MG63 (cell line): ENCODE measurements around the gene MAN2C1. TPM values are rescaled to one million over a fixed set of nuclear protein-coding genes. Genes with fewer than 3 reads are reported as not detected.
"Not testable (repeated sequence)": the region's sequence is repeated elsewhere in the genome, so short reads cannot be mapped to it uniquely, and the experiment has no call there.

Source experiments
- DNase-seq: peaks from one replicate; pipeline ENCODE4 v3.0.0-alpha.2; 2020
- H3K27me3 ChIP-seq: fragments of 250-450 bp; sonication (Bioruptor Pico); 2 replicates; pipeline ENCODE4 v1.5.1; 2020; ENCODE audit warnings: mild to moderate bottlenecking, moderate library complexity
- H3K36me3 ChIP-seq: fragments of 250-450 bp; sonication (Bioruptor Pico); 2 replicates; pipeline ENCODE4 v1.5.1; 2020; ENCODE audit warnings: mild to moderate bottlenecking, moderate library complexity
- H3K4me3 ChIP-seq: fragments of 250-450 bp; sonication (Bioruptor Pico); 2 replicates; pipeline ENCODE4 v1.5.1; 2020; ENCODE audit warnings: mild to moderate bottlenecking, moderate library complexity
- H3K9me3 ChIP-seq: fragments of 250-450 bp; sonication (Bioruptor Pico); 2 replicates; pipeline ENCODE4 v1.5.1; 2020; ENCODE audit warnings: mild to moderate bottlenecking, moderate library complexity
- total RNA-seq: library from RNA; depleted of rRNA; stranded (reverse); fragments of >200 nt; shearing (Covaris generic); gene quantifications from 2 replicates; pipeline ENCODE4 v1.2.3, GENCODE V29; 2014; ENCODE audit warnings: low replicate concordance

The MAN2C1 gene
- total RNA-seq, 1 experiment from 2014 or later: 57.8 TPM

DNA sequence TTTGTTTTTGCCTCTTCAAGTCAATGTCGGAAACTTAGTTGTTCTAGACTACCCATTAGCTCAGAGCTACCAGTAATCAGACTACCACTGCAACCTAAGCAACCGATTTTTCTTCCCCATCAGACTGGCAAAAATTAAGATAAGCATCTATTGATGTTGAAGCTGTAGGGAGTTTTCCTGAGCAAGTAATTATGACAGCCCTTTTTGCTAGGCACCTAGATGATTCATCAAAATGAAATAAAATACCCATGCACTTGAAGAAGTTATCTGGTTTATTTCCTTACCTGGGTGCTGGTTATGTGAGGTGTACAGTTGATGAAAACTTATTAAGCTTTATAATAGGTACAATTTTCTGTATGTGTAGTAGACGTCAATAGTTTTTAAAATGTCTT lies 33.1 kb downstream of the MAN2C1 start:
- Histone ChIP-seq H3K4me3 (peak overlapping the region; percentile 71), H3K9me3 (no peaks in the 10 kb centered on the region), H3K27me3 (no peaks in the 10 kb centered on the region), H3K36me3 (0 out of 2 replicates have a peak, but pooled peaks cover 2% of the 10 kb centered on the region)
- no peak for DNase-seq

DNA sequence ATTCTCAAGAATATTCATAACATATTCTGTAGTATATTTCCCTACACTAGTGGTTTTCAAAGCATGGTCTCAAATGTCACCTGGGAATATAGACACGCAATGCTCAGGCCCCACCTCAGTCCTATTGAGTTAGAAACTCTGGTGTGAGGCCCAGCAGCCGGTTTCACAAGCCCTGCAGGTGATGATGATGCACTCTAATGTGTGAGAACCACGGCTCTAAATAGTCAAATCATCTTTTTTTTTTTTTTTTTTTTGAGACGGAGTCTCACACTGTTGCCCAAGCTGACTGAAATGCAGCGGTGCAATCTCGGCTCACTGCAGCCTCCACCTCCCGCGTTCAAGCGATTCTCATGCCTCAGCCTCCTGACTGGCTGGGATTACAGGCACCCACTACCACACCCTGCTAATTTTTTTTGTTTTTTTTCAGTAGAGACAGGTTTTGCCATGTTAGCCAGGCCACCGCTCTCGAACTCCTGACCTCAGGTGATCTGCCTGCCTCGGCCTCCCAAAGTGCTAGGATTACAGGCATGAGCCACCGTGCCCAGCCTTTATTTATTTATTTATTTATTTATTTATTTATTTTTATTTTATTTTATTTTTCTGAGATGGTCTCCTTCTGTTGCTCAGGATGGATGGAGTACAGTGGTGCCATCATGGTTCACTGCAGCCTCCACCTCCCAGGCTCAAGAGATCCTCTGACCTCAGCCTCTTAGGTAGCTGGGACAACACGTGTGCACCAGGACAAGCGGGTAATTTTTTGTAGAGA lies 34.6 kb downstream of the MAN2C1 start:
- H3K27me3 ChIP-seq, DNase-seq: not testable (repeated sequence)

DNA sequence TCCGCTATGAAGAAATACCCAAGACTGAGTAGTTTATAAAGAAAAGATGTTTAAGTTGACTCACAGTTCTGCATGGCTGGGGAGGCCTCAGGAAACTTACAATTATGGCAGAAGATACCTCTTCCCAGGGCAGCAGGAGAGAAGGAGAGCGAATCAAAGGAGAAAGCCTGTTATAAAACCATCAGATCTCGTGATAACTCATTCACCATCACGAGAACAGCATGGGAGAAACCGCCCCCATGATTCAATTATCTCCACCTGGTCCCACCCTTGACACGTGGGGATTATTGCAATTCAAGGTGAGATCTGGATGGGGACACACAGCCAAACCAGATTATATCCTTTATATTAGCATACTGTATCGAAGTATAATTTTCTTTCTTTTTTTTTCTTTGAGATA lies 36.3 kb downstream of the MAN2C1 start:
- H3K27me3 ChIP-seq, H3K36me3 ChIP-seq, H3K9me3 ChIP-seq, DNase-seq, H3K4me3 ChIP-seq: not testable (repeated sequence)

More for the DNA sequence above, 34.6 kb downstream of the MAN2C1 start:
- not testable (repeated sequence) for H3K9me3 ChIP-seq, H3K4me3 ChIP-seq, H3K36me3 ChIP-seq

DNA sequence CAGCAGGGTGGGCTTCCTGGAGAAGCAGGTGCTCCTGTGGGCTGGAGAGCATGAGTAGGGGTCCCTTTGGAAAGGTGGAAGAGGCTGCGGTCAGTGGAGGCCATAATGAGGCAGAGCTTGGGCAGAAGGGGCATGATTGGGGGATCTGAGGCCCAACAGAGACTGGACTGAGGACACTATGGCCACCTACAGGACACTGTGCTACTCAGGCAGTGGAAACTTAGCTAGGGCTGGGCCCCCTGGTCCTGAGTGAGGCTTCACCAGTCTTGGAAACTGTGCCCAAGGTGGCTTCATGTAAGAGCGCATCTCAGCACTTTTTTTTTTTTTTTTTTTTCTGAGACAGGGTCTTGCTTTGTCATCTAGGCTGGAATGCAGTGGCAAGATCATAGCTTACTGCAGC lies 38.8 kb downstream of the MAN2C1 start:
- no peak overlapping the region for H3K4me3 ChIP-seq

DNA sequence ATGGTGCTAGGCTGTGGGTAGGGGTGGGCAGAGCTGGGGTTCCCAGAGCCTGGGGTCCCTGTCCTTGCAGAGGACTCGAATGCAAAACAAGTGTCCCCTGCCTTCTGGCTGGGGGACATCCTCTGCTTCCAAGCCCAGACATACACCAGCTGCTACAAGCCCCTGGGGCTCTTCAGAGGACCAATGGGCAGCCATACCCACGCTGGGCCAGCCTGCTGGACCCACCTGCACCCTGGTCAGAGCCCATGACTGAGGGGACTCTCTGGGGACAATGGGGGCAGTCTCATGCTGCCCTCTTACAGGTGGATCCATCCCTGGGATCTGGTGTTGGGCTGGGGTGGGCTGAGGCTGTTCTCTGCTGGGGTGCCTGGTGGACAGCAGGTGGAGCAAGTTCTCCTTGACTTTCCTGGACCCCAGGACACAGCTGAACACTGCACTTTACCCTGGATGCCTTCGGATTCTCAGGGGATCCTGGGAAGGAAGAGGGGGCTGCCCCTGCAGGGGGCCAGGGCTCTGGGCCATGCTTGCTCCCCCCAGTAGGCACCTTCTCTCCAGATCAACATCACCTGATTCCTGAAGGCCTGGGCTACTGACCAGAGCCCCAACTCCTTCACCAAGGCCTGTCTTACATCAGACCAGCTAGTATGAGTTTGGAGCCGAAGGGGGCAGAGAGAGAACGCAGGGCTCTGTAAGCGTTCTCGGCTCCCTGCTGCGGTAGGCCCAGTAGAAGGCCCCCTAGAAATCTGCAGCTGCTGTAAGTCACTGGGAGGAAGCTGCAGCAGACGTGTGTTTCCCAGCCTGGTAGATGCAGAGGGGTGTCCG lies 39.7 kb downstream of the MAN2C1 start:
- H3K36me3 ChIP-seq: no peaks in the 10 kb centered on the region
- H3K9me3 ChIP-seq: no peaks in the 10 kb centered on the region
- DNase-seq: no peak
- H3K27me3 ChIP-seq: no peaks in the 10 kb centered on the region
- no peak overlapping the region for H3K4me3 ChIP-seq

More for the DNA sequence above, 38.8 kb downstream of the MAN2C1 start:
- no peak for DNase-seq
- H3K9me3 ChIP-seq: no peaks in the 10 kb centered on the region
- H3K36me3 ChIP-seq: no peaks in the 10 kb centered on the region
- no peaks in the 10 kb centered on the region for H3K27me3 ChIP-seq

DNA sequence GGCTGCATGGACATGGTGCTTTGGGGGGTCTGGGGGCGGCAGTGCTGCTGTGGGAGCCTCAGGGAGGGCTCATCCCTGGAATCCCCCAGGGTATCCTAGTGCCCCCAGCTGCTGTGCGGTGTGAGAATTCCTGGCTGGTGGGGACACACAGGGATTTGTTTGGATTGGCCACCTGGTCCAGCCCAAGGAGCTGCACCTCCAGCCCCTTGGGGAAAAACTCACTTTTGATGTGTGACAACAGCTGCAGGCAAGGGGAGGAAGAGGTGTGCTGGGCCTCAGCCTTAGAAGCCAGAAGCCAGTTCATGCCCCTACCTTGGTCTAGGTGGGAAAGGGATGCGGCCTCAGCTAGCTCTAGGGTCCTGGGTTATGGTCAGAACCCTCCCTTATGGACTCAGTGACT lies 40.9 kb downstream of the MAN2C1 start:
- Histone ChIP-seq H3K36me3 (no peaks in the 10 kb centered on the region), H3K27me3 (no peaks in the 10 kb centered on the region), H3K4me3 (no peak overlapping the region), H3K9me3 (no peaks in the 10 kb centered on the region)
- no peak for DNase-seq

DNA sequence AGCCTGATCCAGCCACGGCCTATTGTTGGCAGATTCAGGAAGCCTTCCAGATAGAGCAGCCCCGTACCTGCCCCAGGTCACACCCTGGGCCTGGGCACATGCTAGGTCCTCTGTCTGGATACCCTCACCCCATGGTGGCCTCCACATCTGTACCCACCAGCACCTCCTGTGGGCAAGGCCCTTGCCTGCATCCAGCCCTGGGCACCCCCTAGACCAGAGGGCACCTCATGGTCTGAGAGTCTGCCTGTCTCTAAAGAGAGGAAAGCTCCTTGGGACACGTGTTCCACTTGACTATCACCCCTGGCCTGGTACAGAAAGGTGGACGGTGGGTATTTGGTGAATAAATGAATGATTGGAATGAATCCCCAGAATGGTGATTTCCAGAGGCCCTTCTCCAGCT lies 41.4 kb downstream of the MAN2C1 start:
- Histone ChIP-seq H3K9me3 (no peaks in the 10 kb centered on the region), H3K27me3 (no peaks in the 10 kb centered on the region), H3K36me3 (no peaks in the 10 kb centered on the region), H3K4me3 (no peak overlapping the region)
- DNase-seq: no peak

DNA sequence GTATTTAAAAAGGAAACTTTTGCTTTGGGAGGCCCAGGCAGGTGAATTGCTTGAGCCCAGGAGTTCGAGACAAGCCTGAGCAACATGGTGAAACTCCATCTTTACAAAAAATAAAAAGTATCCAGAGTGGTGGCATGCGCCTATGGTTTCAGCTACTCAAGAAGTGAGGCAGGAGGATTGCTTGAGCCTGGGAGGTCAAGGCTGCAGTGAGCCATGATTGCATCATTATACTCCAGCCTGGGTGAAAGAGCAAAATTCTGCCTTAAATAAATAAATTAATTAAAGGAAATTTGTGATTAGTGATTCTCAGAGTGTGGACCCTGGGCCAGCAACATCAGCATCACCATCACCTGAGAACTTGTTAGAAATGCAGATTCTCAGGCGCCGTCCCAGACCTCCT lies 42.5 kb downstream of the MAN2C1 start:
- Histone ChIP-seq H3K36me3 (no peaks in the 10 kb centered on the region), H3K27me3 (no peaks in the 10 kb centered on the region), H3K9me3 (no peaks in the 10 kb centered on the region), H3K4me3 (no peak overlapping the region)
- no peak for DNase-seq

DNA sequence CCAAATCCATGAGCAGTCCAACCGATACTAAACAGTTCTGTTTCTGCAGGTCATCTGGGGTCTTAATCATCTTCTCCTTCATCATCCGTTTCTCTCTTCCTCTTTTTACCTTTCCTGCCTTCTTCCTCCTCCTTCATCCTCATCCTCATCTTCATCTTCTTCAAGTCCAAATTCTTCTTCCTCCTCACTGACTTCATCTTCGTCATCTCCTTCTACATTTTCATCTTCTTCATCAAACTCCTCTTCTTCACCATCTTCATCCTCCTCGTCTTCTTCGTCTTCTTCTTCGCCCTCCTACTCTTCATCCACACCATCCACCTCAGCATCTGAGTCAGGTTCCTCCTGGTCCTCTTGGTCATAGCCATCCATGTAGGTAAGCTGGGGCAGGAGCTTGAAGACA lies 46.7 kb downstream of the MAN2C1 start:
- no peak for DNase-seq
- no peaks in the 10 kb centered on the region for H3K27me3 ChIP-seq
- no peaks in the 10 kb centered on the region for H3K9me3 ChIP-seq
- H3K36me3 ChIP-seq: no peaks in the 10 kb centered on the region
- H3K4me3 ChIP-seq: no peak overlapping the region

DNA sequence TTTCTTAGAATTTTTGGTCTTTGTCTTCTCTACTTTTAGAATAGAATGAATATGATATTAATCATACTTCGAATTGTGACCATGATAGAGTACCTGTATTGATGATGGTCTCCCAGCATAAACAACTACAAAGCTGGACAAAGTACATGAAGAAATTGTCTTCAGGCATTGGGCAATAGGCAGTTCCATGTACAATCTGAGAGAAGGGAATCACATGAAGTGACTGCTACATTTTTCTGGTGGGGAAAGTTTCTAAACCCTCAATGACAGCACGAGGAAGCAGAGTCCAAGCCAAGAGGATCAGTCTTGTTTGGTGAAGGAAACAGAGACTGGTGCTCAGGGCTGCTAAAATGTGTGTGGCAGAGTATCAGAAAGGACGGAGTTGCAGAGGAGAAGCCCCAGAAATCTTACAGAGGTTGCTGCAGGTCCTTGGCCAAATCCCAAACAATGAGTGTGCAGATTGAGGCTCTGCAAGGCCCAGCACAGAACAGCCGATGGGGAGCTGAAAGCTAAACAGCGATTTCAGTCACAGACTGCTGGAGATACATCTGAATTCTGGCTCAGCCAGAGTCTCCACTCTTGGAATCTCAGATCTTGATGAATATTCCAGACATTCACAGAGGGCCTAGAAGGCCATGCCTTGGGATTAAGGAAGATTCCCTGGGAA lies 49.0 kb downstream of the MAN2C1 start:
- not testable (repeated sequence) for DNase-seq, H3K27me3 ChIP-seq, H3K9me3 ChIP-seq, H3K36me3 ChIP-seq, H3K4me3 ChIP-seq

DNA sequence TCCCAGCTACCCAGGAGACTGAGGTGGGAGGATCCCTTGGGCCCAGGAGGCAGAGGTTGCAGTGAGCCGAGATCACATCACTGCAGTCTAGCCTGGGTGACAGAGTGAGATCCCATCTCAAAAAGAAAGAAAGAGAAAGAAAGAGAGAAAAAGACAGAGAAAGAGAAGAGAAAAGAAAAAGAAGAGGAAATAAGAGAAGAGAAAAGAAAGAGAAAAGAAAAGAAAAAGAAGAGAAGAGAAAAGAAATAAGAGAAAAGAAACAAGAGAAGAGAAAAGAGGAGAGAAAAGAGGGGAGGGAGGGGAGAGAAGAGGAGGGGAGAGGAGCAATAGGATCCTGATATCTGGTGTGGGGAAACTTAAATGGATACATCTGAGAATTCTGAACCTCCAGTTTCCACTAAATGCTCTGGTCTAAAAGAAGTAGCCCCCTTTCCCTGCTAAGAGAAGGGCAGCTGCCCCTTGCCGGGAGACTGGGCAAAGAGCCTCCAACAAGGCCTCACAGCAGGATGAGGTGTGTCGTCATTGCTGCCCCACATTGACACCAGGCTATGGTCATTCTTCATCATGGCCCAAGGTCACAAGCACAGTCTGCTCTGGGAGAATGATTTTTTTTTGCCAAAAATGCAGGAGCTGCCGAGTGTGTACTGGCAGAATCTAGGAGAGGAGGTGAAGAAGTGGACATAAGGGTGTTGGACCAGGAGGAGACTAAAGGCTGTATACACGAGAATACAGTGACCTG lies 53.7 kb downstream of the MAN2C1 start:
- no peaks in the 10 kb centered on the region for H3K36me3 ChIP-seq
- peaks cover 4% of the 10 kb centered on the region; the same call in 1 of the 2 replicates for H3K27me3 ChIP-seq
- no peak for DNase-seq
- peaks cover 7% of the 10 kb centered on the region; the same call in 1 of the 2 replicates for H3K9me3 ChIP-seq
- no peak overlapping the region for H3K4me3 ChIP-seq

DNA sequence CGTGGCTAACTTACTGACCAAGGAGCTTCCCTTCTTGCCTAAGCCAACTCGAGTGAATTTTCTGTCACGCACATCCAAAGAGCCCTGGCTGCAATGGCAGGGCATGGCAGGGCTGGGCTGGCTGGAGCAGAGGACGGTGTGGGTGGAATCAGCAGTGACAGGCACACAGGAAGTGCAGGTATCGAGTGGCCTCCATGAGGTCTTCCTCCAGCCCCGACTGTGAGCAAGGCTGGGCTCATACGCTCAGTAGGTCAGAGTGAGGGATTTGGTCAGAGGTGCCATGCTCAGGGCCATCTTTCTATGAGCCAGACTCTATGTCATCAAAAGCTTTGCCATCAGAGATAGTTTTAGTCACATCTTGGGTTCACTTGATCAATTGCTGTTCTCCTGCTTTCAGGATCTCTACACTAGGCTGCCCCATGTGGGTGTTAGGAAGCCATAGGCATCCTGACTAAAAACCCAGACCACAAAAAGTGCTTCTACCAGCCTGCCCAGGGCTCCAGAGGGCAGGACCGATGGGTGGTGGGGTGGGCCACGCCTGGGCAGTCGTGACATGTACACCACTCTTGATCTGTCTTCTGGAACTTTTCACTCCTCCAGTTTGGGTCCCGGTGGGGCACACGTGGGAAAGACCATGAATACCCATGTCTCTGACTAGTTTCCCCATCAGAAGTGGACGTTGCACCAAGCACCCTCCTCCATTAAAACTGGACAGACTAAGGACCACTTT lies 55.1 kb downstream of the MAN2C1 start:
- Histone ChIP-seq H3K27me3 (peaks cover 11% of the 10 kb centered on the region), H3K4me3 (no peak overlapping the region), H3K36me3 (no peaks in the 10 kb centered on the region), H3K9me3 (peaks cover 7% of the 10 kb centered on the region; the same call in 1 of the 2 replicates)
- DNase-seq: no peak

DNA sequence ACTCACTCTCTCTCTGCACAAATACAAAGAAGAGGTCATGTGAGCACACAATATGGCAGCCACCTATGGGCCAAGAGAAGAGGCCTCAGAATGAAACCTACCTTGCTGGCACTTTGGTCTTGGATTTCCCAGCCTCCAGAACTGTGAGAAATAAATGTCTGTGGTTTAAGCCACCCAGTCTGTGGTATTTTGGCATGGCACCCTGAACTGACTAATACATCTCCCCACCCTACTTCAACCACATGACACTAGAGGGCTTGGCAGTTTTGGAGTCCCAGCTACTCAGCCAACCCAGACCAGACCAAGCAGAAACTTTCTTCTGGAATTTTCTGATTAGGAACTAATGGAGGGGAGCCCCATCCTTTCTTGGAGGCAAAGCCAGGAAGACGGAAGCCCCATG lies 55.9 kb downstream of the MAN2C1 start:
- not testable (repeated sequence) for H3K4me3 ChIP-seq, H3K9me3 ChIP-seq, H3K36me3 ChIP-seq
- peak; percentile 56 for DNase-seq
- peaks cover 17% of the 10 kb centered on the region for H3K27me3 ChIP-seq

DNA sequence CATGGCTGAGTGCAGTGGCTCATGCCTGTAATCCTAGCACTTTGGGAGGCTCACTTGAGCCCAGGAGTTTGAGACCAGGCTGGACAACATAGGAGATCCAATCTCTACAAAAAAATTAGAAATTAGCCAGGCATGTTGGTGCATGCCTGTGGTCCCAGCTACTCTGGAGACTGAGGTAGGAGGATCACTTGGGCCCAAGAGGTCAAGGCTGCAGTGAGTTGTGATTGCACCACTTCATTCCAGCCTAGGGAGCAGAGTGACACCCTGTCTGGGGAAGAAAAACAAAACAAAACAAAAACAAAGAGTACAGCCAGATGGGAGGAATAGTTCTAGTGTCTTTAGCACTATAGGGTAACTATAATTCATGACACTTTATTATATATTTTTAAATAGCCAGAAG lies 58.7 kb downstream of the MAN2C1 start:
- peaks cover 31% of the 10 kb centered on the region for H3K27me3 ChIP-seq
- no peak overlapping the region for H3K4me3 ChIP-seq
- DNase-seq: no peak
- peaks cover 7% of the 10 kb centered on the region; the same call in 1 of the 2 replicates for H3K9me3 ChIP-seq
- H3K36me3 ChIP-seq: no peaks in the 10 kb centered on the region

DNA sequence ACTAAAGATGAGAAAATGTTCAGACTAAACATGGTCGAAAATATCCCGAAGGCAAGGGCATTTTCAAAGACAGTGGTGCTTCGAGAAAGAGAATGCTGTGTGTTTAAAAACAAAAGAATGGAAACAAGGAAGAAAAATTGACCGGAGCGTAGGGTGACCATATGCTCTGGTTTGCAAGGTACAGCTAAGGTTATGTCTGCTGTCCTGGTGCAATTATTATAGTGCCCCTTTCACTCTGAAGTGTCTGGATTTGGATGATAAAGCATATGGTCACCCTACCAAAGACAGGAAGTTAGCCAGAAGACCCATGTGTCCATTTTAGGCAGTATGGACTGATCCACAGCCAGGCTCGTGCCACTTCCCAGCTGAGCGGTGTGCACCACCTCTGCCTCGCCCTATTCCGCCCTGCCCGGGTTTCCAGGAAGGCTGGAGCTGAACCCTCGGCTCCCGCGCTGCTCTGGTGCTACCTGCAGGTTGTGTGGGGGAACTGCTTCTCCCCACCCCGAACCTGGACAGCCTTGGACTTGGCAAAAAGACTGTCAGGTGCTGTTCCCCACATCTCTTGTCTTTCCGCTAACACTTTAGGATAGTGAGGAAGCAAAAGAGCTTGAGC lies 60.5 kb downstream of the MAN2C1 start:
- H3K36me3 ChIP-seq: no peaks in the 10 kb centered on the region
- peak; percentile 37 for DNase-seq

DNA sequence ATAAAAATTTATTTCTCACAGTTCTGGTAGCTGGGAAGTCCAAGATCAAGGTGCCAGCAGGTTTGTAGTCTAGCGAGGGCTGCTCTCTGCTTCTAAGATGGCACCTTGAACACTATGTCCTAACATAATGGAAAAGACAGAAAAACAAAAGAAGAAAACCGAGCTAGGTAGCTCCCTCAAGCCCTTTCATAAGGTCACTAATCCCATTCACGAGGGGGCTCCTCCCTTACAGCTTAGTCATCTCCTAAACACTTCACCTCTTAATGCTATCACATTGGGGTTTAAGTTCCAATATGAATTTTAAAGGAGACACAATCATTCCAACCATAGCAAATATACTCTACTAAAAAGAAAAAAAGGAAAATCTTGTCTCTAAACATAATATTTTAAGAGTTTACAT lies 62.2 kb downstream of the MAN2C1 start:
- Histone ChIP-seq H3K4me3 (no peak overlapping the region), H3K9me3 (0 out of 2 replicates have a peak, but pooled peaks cover 1% of the 10 kb centered on the region), H3K27me3 (peaks cover 42% of the 10 kb centered on the region), H3K36me3 (no peaks in the 10 kb centered on the region)
- DNase-seq: no peak

More for the DNA sequence above, 60.5 kb downstream of the MAN2C1 start:
- Histone ChIP-seq H3K9me3 (peaks cover 7% of the 10 kb centered on the region; the same call in 1 of the 2 replicates), H3K4me3 (no peak overlapping the region), H3K27me3 (peaks cover 42% of the 10 kb centered on the region)
